ENCODE results near the gene SALL4. TPM values are rescaled to one million over a fixed set of nuclear protein-coding genes. Genes with fewer than 3 reads are reported as not detected.

Gene SALL4
- total RNA-seq, 6 donors from 2014 or later, result 0.51 to 0.69 (median 0.52) TPM; not detected in 3

DNA sequence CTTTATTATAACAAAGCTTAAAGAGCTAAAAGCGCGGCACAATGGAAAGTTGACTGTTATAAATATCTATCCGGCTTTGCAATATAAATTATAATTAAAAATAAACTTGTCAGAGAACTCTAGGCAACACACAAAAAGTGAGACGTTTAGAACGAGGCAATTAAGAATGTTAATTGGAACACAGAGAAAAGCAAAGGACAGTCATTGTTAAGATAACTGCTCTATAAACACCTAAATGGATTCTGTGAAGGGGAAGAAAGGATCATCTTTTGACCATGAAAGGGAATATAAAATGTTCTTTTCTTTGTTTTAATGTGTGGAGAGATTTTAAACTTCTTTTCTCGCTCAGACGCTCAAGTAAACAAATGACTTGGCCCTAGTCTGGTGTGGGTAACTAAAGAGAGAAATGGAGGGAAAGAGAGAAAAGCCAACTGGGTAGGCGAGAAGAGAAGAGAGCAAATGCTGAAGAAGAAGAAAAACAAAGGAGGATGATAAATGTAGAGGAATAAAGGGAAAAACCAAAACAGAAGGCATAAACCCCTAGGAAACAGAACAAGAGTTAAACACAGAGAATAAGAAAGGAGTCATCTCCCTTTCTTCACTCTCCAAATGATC lies 9.3 kb upstream of the SALL4 start:
- no peak overlapping the region for H3K27ac ChIP-seq
- no peaks in the 10 kb centered on the region for H3K9me3 ChIP-seq
- WGBS, 2 donors, result 56 to 59% methylated on average over 8 of the region's 8 CpGs
- TF ChIP-seq POLR2A (IDR thresholded peaks at IDR 0.05) (no peak), EP300 (IDR thresholded peaks at IDR 0.05) (no peak), CTCF (IDR thresholded peaks at IDR 0.05) (no peak), POLR2AphosphoS5 (IDR thresholded peaks at IDR 0.05) (no peak)
- no peaks in the 10 kb centered on the region for H3K4me1 ChIP-seq
- no peaks in the 10 kb centered on the region for H3K36me3 ChIP-seq
- no peak overlapping the region for H3K4me3 ChIP-seq
- DNase-seq (no peak), ATAC-seq (ENCODE audit: low FRiP score in 2 of 2) (no peak)
- no peaks in the 10 kb centered on the region for H3K27me3 ChIP-seq

DNA sequence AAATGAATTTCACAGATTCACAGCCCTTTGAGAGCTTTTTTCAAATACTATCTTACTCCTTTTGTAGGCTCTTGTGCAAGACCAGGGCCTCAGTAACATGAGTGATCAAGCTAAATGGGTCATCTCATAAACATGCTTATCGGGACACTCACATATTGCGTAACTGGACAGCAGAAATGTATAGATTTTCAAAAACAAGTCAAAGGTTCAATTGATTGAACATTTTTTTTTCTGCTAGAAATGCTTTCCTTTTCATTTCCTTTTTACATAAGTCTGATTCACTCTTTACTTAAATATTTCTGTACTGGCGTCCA lies 8.7 kb upstream of the SALL4 start:
- H3K27me3 ChIP-seq, result no peaks in the 10 kb centered on the region
- no peak for DNase-seq

GRCh38 chr20:51810155-51811041 lies 8.1 kb upstream of the SALL4 start:
- TF ChIP-seq POLR2A (IDR thresholded peaks at IDR 0.05), result no peak
- TF ChIP-seq EP300 (IDR thresholded peaks at IDR 0.05), result no peak
- no peak for TF ChIP-seq POLR2AphosphoS5 (IDR thresholded peaks at IDR 0.05)
- no peak for TF ChIP-seq CTCF (IDR thresholded peaks at IDR 0.05)
- Histone ChIP-seq H3K27me3 (no peaks in the 10 kb centered on the region), H3K36me3 (no peaks in the 10 kb centered on the region), H3K4me1 (no peaks in the 10 kb centered on the region), H3K4me3 (no peak overlapping the region), H3K9me3 (no peaks in the 10 kb centered on the region), H3K27ac (no peak overlapping the region)
- ATAC-seq (ENCODE audit: low FRiP score in 2 of 2) (no peak), DNase-seq (no peak)
- WGBS, 2 donors, result 86 to 90% methylated on average over 13 of the region's 13 CpGs

More for the DNA sequence above, 8.7 kb upstream of the SALL4 start:
- ATAC-seq (ENCODE audit: low FRiP score in 2 of 2), result no peak
- H3K9me3 ChIP-seq, result no peaks in the 10 kb centered on the region
- WGBS, 2 donors, result 75 to 78% methylated on average over 3 of the region's 3 CpGs
- no peak overlapping the region for H3K4me3 ChIP-seq
- H3K4me1 ChIP-seq, result no peaks in the 10 kb centered on the region
- H3K36me3 ChIP-seq, result no peaks in the 10 kb centered on the region
- H3K27ac ChIP-seq, result no peak overlapping the region
- TF ChIP-seq POLR2A (IDR thresholded peaks at IDR 0.05), result no peak
- TF ChIP-seq EP300 (IDR thresholded peaks at IDR 0.05), result no peak
- no peak for TF ChIP-seq CTCF (IDR thresholded peaks at IDR 0.05)
- no peak for TF ChIP-seq POLR2AphosphoS5 (IDR thresholded peaks at IDR 0.05)

GRCh38 chr20:51807720-51808250 lies 5.5 kb upstream of the SALL4 start:
- TF ChIP-seq CTCF (IDR thresholded peaks at IDR 0.05), result no peak
- TF ChIP-seq EP300 (IDR thresholded peaks at IDR 0.05), result no peak
- TF ChIP-seq POLR2AphosphoS5 (IDR thresholded peaks at IDR 0.05), result no peak
- no peak for TF ChIP-seq POLR2A (IDR thresholded peaks at IDR 0.05)
- ATAC-seq (ENCODE audit: low FRiP score in 2 of 2), result no peak
- Histone ChIP-seq H3K27ac (no peak overlapping the region), H3K4me3 (no peak overlapping the region), H3K9me3 (no peaks in the 10 kb centered on the region), H3K36me3 (no peaks in the 10 kb centered on the region), H3K27me3 (no peaks in the 10 kb centered on the region), H3K4me1 (no peaks in the 10 kb centered on the region)
- 67 to 72% methylated on average over 5 of the region's 5 CpGs for WGBS, 2 donors
- no peak for DNase-seq

Measured in upper lobe of left lung (tissue), 6 donors.